Fibroblast of pulmonary artery (primary cell): Measurements from ENCODE around the gene PMFBP1.

Experiments used
- DNase-seq: peaks from one replicate; pipeline ENCODE4 v3.0.0-alpha.2; 2010; ENCODE audit warnings: low read depth
- H3K4me3 ChIP-seq: replicated peaks from 2 replicates; pipeline ENCODE4 v1.5.1; 2011; ENCODE audit warnings: low read depth, mild to moderate bottlenecking, control low read depth, low read length, moderate library complexity
- TF ChIP-seq, protein P1 (sequence below): IDR thresholded peaks from 2 replicates; pipeline ENCODE4 v1.5.1; 2011; ENCODE audit warnings: mild to moderate bottlenecking, control low read depth, low read length, inconsistent platforms; ENCODE audit errors: missing control alignments

The PMFBP1 gene

DNA sequence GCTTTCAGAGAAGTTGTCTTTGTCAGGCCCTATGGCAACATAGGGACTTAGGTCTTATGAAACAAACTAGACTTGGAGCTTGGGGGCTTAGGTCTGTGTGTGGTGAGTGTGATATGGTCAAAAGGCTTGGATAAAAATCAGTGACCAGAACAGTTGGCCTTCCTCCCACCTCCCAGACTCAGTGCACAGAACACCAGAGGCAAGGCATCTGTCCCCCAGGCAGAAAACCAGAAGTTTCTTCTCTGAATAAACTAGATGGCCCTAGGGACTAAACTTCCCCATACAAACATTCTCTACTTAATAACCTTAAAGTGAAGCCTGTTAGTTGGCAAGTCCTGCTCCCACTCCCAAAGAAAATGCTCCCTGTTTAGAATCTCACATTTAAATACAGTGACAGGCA lies 39.2 kb upstream of the PMFBP1 start:
- H3K4me3 ChIP-seq = no peak overlapping the region
- no peak for DNase-seq
- TF ChIP-seq, protein P1, sequence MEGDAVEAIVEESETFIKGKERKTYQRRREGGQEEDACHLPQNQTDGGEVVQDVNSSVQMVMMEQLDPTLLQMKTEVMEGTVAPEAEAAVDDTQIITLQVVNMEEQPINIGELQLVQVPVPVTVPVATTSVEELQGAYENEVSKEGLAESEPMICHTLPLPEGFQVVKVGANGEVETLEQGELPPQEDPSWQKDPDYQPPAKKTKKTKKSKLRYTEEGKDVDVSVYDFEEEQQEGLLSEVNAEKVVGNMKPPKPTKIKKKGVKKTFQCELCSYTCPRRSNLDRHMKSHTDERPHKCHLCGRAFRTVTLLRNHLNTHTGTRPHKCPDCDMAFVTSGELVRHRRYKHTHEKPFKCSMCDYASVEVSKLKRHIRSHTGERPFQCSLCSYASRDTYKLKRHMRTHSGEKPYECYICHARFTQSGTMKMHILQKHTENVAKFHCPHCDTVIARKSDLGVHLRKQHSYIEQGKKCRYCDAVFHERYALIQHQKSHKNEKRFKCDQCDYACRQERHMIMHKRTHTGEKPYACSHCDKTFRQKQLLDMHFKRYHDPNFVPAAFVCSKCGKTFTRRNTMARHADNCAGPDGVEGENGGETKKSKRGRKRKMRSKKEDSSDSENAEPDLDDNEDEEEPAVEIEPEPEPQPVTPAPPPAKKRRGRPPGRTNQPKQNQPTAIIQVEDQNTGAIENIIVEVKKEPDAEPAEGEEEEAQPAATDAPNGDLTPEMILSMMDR = no peak

- H3K4me3 ChIP-seq = no peak overlapping the region
- DNase-seq = no peak
- TF ChIP-seq, protein P1 = no peak
Measured at GRCh38 chr16:72210555-72210954, 38.6 kb upstream of the PMFBP1 start.

DNA sequence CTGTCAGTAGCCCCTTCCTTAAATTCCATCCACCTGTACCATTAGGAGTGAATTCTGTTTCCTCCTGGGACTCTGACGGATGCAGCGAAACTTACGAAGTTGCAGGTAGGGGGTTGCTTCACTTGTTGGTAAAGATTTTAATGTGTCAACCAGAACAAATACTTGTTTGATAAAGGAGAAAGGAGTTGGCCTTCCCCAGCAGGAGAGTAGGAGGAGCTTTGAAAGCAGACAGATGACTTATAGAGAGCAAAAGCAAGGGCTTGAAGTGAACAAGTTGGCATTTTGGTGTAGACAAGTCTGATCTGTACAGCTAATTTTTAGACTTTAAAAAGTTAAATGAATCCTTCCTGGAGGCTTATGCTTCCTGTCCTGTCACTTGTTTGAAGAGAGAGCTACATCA lies 38.1 kb upstream of the PMFBP1 start:
- TF ChIP-seq, protein P1 = no peak
- no peak overlapping the region for H3K4me3 ChIP-seq
- no peak for DNase-seq

GRCh38 chr16:72206299-72206698 lies 34.3 kb upstream of the PMFBP1 start:
- TF ChIP-seq, protein P1 = no peak
- H3K4me3 ChIP-seq = no peak overlapping the region
- DNase-seq = no peak

- H3K4me3 ChIP-seq = no peak overlapping the region
- TF ChIP-seq, protein P1 = no peak
- DNase-seq = peak; percentile 53
Measured at GRCh38 chr16:72203401-72203800, 31.4 kb upstream of the PMFBP1 start.

- no peak for DNase-seq
- TF ChIP-seq, protein P1 = no peak
Measured at GRCh38 chr16:72202014-72202413, 30.1 kb upstream of the PMFBP1 start.

DNA sequence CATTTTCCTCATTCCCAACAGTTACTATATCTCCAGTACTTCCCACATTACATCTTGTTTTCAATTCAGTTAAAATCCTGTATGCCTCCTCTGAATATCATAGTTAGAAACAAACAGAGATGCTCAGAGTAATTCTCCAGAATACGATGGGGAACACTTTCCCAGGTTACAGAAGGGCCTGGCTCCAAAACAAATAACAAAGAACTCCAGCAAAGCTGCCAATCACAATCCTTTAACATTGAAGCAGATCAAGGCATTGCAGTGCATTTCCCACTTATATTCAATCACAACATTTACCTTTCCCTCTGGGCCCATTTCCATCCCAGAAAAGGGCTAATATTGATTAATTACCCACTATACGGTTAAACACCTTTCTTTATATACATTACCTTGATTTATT lies 29.4 kb upstream of the PMFBP1 start:
- TF ChIP-seq, protein P1 = no peak
- H3K4me3 ChIP-seq = no peak overlapping the region
- no peak for DNase-seq

More at GRCh38 chr16:72202014-72202413, 30.1 kb upstream of the PMFBP1 start:
- H3K4me3 ChIP-seq = no peak overlapping the region
